ENCODE measurements around the gene VANGL2.
A peak's percentile ranks its signal among the peaks of the same experiment; 100 is the strongest.
"Not testable (repeated sequence)": the region's sequence is repeated elsewhere in the genome, so short reads cannot be mapped to it uniquely, and the experiment has no call there.

VANGL2 gene

GRCh38 chr1:160375788-160376524 is 24.4 kb upstream of the VANGL2 start:
- TF ChIP-seq, protein P1, sequence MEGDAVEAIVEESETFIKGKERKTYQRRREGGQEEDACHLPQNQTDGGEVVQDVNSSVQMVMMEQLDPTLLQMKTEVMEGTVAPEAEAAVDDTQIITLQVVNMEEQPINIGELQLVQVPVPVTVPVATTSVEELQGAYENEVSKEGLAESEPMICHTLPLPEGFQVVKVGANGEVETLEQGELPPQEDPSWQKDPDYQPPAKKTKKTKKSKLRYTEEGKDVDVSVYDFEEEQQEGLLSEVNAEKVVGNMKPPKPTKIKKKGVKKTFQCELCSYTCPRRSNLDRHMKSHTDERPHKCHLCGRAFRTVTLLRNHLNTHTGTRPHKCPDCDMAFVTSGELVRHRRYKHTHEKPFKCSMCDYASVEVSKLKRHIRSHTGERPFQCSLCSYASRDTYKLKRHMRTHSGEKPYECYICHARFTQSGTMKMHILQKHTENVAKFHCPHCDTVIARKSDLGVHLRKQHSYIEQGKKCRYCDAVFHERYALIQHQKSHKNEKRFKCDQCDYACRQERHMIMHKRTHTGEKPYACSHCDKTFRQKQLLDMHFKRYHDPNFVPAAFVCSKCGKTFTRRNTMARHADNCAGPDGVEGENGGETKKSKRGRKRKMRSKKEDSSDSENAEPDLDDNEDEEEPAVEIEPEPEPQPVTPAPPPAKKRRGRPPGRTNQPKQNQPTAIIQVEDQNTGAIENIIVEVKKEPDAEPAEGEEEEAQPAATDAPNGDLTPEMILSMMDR (conservative IDR thresholded peaks at IDR 0.05; ENCODE audit: control insufficient read depth, insufficient read depth, low read depth, low read length) = no peak
- H3K4me3 ChIP-seq (ENCODE audit: control insufficient read depth, low read depth, low read length) = no peak overlapping the region
- peak; percentile 20 for DNase-seq (ENCODE audit: low read depth)

DNA sequence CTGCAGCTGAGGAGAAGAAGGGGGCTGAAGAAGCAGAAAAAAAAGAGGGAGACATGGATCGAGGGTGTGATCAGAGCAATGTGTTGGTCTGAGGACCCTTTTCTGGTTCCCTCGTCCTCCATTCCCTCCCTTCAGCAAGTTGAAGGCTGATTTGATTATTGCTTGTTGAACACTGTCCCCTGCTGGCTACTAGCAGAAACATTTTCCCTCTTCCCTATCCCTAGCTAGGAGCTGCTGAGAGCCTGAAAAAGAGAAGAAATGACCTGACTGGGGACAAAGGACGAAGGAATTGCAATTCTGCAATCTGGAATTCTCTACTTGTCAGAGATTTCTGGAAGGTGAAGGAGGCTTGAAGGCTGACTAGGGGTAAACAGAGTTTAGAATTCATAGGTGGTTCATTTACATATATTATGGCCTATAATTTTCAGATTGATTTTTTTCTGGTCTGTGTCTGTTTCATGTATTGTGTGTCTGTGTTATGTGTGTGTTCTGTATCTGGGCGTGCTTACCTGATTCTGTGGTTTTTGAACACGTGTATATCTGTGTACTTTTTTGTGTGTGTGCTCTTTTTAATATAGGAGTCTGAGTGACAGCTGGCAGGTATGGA is 23.7 kb upstream of the VANGL2 start:
- H3K4me3 ChIP-seq (ENCODE audit: control insufficient read depth, low read depth, low read length) = no peak overlapping the region
- DNase-seq (ENCODE audit: low read depth) = peak; percentile 75
- TF ChIP-seq, protein P1 (conservative IDR thresholded peaks at IDR 0.05; ENCODE audit: control insufficient read depth, insufficient read depth, low read depth, low read length) = peak; percentile 98

DNA sequence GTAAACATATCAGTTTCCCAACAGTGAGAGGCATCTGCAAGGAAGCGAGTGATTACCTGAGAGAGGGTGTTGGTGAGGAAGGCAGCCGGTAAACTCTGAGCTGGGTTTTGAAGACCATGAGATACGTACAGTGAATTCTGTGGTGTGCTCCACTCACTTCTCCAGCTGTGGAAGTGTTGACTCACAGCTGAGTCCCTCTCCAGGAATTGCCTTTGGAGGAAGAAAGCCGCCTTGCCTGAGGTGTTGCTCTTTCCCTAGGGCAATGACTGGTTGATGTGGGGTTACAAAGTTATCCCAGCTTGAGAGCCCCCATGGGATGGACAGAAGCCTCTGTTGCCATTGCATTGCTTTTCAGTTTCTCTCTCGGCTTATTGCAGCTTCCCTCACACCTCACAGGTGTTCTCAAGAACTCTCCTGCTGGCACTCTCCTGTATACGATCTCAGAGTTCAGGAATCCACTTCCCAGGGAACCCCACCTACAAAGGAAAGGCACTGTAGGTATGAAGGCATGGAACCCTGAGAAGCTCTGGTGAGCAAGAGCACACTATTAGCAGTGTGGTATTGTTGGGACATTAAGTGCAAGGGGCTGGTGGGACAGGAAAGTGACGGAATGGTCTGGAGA is 22.7 kb upstream of the VANGL2 start:
- peak; percentile 70 for DNase-seq (ENCODE audit: low read depth)
- TF ChIP-seq, protein P1 (conservative IDR thresholded peaks at IDR 0.05; ENCODE audit: control insufficient read depth, insufficient read depth, low read depth, low read length) = no peak

DNA sequence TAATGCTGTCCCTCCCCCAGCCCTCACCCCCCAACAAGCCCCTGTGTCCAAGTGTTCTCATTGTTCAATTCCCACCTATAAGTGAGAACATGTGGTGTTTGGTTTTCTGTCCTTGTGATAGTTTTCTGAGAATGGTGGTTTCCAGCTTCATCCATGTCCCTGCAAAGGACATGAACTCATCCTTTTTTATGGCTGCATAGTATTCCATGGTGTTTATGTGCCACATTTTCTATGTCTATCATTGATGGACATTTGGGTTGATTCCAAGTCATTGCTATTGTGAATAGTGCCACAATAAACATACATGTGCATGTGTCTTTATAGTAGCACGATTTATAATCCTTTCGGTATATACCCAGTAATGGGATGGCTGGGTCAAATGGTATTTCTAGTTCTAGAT is 15.6 kb upstream of the VANGL2 start:
- not testable (repeated sequence) for DNase-seq (ENCODE audit: low read depth); H3K4me3 ChIP-seq (ENCODE audit: control insufficient read depth, low read depth, low read length)

More for the DNA sequence above, 22.7 kb upstream of the VANGL2 start:
- no peak overlapping the region for H3K4me3 ChIP-seq (ENCODE audit: control insufficient read depth, low read depth, low read length)

GRCh38 chr1:160388406-160388805 is 12.0 kb upstream of the VANGL2 start:
- H3K4me3 ChIP-seq (ENCODE audit: control insufficient read depth, low read depth, low read length); DNase-seq (ENCODE audit: low read depth): not testable (repeated sequence)

DNA sequence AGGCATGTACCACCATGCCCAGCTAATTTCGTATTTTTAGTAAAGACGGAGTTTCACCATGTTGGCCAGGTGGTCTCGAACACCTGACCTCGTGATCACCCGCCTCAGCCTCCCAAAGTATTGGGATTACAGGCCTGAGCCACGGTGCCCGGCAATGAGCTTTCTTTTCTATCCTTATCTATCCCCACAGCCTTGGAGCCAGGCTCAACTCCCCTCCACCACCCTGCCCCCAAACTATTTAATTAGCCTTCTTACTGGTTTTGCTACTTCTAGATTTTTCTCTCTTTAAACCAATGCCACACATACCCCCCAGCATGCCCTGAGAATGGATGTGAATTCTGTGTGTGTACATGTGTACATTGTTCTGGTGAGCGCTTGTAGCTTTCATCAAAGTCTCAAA is 5.7 kb upstream of the VANGL2 start:
- H3K4me3 ChIP-seq (ENCODE audit: control insufficient read depth, low read depth, low read length) = no peak overlapping the region
- DNase-seq (ENCODE audit: low read depth) = no peak
- TF ChIP-seq, protein P1 (conservative IDR thresholded peaks at IDR 0.05; ENCODE audit: control insufficient read depth, insufficient read depth, low read depth, low read length) = no peak

DNA sequence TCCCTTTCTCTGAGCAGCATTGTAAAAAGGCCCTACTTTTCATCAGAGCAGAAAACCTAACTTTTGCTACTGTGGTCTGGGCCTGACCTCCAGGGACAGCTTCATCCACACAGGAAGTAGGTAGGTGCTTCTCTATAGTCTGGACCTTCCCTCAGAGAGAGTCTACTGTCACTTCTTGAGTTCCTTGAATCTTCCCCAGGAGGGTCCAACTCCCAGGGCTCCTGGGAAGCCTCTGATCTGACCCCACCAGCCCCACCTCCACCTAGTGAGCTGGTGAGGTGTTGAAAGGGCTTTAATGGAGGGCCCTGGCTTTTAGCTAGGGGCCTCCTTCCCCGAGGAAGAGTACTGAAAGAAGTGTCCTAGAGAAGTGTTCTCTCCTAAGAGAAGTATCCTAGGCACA is 2.7 kb upstream of the VANGL2 start:
- TF ChIP-seq, protein P1 (conservative IDR thresholded peaks at IDR 0.05; ENCODE audit: control insufficient read depth, insufficient read depth, low read depth, low read length) = no peak
- DNase-seq (ENCODE audit: low read depth) = no peak
- no peak overlapping the region for H3K4me3 ChIP-seq (ENCODE audit: control insufficient read depth, low read depth, low read length)
